Kidney glomerular epithelial cell (primary cell): ENCODE measurements around the gene HSD17B8.

ENCODE experiments used
- DNase-seq: peaks from one replicate; lab custom pipeline; 2025; lab: John Stamatoyannopoulos, UW

HSD17B8 gene

DNA sequence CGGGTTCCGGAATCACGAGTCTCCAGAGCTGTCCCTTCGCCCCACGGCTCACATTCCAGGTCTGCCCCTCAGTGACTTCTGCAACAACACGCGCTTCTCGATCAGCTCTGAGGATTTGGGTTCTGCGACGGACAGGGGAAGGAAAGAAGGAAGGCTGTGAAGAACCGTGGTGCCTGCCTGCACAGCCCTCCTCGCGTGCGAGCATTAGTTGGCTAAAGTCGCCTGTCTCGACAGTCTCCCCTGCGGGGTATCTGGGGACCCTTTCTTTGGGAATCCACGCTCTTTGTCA lies 44.1 kb downstream of the HSD17B8 start:
- no peak for DNase-seq

DNA sequence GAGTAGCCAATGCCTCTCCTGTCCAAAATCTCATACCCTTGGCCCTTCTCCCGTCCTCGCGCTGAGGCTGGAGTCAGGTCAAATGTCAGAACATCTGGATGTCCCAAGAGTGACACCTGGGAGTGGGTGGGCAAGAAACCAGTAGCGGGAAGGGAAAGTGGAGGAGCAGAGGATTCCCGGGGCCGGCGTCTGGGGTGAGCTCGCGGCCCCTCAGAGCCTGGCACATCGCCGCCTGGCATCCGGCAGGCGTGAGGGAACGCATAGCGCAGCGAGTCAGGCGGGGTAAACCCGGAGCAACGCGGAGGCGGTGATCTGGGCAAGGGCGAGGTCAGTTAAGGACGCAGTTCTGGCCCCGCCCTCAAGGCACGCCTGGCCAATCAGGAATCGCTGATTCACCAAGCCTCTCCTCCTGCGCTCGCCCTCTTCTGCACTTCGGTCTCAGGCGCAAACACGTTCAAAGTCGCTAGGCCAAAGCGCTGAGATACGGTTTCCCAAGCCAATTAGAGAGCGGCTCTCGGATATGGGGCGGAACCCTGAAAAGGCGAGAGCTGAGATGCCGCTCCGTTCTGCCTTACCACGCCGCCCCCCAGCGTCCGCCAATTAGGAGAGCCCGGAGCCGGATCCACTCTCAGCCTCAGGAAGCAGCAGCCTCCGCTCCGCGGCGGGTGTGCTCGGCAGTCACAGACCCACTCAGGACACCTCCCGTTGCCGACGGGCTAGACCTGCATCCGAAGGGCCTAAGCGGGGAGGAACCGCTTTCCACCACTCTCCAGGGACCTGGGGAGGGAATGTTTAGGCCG lies 44.7 kb downstream of the HSD17B8 start:
- peak; percentile 97 for DNase-seq

- DNase-seq: peak; percentile 47
Measured at GRCh38 chr6:33249732-33250630, 45.5 kb downstream of the HSD17B8 start.

GRCh38 chr6:33250731-33251130 lies 46.3 kb downstream of the HSD17B8 start:
- DNase-seq: no peak

GRCh38 chr6:33251395-33252012 lies 47.0 kb downstream of the HSD17B8 start:
- DNase-seq: no peak

DNA sequence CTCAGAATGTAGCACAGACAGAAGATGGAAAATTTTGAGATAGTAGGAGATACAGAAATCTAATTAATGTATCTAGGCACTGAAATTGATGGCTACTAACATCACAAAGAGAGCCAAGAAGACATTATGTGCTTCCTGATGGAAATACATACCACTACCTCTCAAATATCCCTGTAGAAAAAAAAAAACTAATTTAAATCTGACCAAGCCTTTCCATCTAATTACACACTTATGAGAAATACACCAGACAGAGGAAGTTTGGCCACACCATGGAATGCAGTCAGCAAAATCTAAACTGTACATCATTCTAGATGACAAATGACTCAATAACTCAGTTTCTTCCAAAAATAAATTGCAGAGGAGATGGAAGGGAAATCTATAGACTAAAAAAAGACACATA lies 48.3 kb downstream of the HSD17B8 start:
- DNase-seq: no peak

GRCh38 chr6:33254591-33254990 lies 50.1 kb downstream of the HSD17B8 start:
- DNase-seq: no peak
